ENCODE measurements around the gene DCXR.

The DCXR gene

DNA sequence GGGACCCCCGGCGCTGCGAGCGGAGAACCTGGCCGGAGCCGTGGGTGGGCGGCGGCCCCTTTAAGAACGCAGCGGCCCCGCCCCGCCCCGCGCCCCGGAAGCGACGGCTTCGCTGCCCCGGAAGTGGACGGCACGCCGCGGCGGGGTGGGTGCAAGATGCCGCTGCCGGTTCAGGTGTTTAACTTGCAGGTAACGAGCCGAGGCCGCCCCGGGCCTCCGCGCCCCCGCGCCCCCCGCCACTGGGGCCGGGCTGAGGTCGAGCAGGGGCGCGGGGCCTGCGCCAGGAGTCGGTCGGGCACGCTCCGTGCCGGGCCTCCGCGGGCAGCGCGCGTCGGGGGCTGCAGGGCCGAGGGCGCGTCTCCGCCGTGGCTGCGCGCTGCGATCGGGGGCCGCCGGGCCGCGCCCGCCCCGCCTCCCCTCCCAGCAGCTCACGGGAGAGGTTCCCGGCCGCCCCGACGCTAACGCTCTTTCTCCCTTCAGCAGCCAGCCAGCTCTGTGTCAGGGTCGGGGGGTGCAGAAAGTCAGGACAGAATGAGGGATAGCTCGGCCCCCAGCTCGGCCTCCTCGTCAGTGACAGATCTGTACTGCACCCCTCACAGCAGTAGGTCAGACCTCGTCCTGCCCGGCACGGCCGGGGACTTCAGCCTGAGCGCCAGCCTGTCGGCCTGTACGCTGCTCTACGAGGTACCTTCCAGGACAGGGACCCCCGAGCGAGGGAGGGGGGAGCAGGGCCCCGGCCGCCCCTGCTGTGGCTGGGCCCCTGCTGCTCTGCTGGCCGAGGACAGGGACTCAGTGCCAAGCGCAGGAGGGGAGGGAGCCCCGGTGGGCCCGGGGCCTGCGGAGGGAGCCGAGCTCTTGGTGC lies 14.5 kb upstream of the DCXR start, which contains the start of the genes GPS1 and RFNG:
Gene GPS1 (plus strand): TSS at position 123 of the 862 bp plus-strand sequence. CDS start 34 bp downstream, at position 157.
Gene RFNG (minus strand): TSS at position 36 of the 862 bp plus-strand sequence. CDS start 45 bp downstream, outside the sequence.
- DNase-seq (ENCODE audit: insufficient read length) (peak; percentile 99), FAIRE-seq (peak; percentile 95)
- TF ChIP-seq TAF1 (IDR thresholded peaks at IDR 0.05; ENCODE audit: borderline replicate concordance, low read depth, low read length) (no peak), POLR2A (IDR thresholded peaks at IDR 0.05; ENCODE audit: low read depth, low read length) (peak; percentile 38; the same call in 1 of the 2 replicates)

GRCh38 chr17:82050761-82051641 lies 13.5 kb upstream of the DCXR start:
- FAIRE-seq: peak; percentile 9
- TF ChIP-seq POLR2A (IDR thresholded peaks at IDR 0.05; ENCODE audit: low read depth, low read length) (no peak), TAF1 (IDR thresholded peaks at IDR 0.05; ENCODE audit: borderline replicate concordance, low read depth, low read length) (no peak), POLR2AphosphoS5 (IDR thresholded peaks at IDR 0.05; ENCODE audit: low read depth, low read length) (no peak)
- peak; percentile 53 for DNase-seq (ENCODE audit: insufficient read length)

- FAIRE-seq (no peak), DNase-seq (ENCODE audit: insufficient read length) (no peak)
- no peak for TF ChIP-seq POLR2A (IDR thresholded peaks at IDR 0.05; ENCODE audit: low read depth, low read length)
- TF ChIP-seq POLR2AphosphoS5 (IDR thresholded peaks at IDR 0.05; ENCODE audit: low read depth, low read length): no peak
- no peak for TF ChIP-seq TAF1 (IDR thresholded peaks at IDR 0.05; ENCODE audit: borderline replicate concordance, low read depth, low read length)
Observed at GRCh38 chr17:82050152-82050760, 12.8 kb upstream of the DCXR start.

DNA sequence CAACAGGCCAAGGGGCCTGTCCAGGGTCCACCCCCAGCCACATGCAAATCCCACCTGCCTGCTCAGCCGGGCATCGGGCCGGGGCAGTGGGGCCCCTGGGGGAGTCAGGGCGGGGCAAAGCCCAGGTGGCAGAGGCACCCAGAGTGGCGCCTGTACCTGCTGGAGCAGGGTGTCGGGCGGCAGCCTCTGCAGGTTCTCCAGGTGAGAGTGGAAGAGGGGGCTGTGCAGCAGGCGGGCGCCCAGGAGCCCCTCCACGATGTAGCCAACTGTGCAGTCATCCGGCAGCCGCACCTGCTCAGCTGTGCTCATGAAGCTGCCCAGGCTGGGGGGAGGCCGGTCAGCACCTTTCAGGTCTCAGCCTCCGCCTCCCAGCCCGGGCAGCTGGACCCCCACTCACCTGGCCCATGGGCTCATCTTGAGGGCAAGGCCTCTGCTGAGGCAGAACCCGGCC lies 12.0 kb upstream of the DCXR start:
- TF ChIP-seq TAF1 (IDR thresholded peaks at IDR 0.05; ENCODE audit: borderline replicate concordance, low read depth, low read length): no peak
- TF ChIP-seq POLR2AphosphoS5 (IDR thresholded peaks at IDR 0.05; ENCODE audit: low read depth, low read length): no peak
- no peak for TF ChIP-seq POLR2A (IDR thresholded peaks at IDR 0.05; ENCODE audit: low read depth, low read length)
- FAIRE-seq: no peak

GRCh38 chr17:82049106-82049505 lies 11.6 kb upstream of the DCXR start:
- TF ChIP-seq POLR2AphosphoS5 (IDR thresholded peaks at IDR 0.05; ENCODE audit: low read depth, low read length): no peak
- no peak for TF ChIP-seq TAF1 (IDR thresholded peaks at IDR 0.05; ENCODE audit: borderline replicate concordance, low read depth, low read length)
- TF ChIP-seq POLR2A (IDR thresholded peaks at IDR 0.05; ENCODE audit: low read depth, low read length): no peak
- DNase-seq (ENCODE audit: insufficient read length): no peak
- no peak for FAIRE-seq

More for the DNA sequence above, 12.0 kb upstream of the DCXR start:
- no peak for DNase-seq (ENCODE audit: insufficient read length)

GRCh38 chr17:82048571-82048971 lies 11.1 kb upstream of the DCXR start:
- no peak for TF ChIP-seq POLR2AphosphoS5 (IDR thresholded peaks at IDR 0.05; ENCODE audit: low read depth, low read length)
- TF ChIP-seq POLR2A (IDR thresholded peaks at IDR 0.05; ENCODE audit: low read depth, low read length): no peak
- TF ChIP-seq TAF1 (IDR thresholded peaks at IDR 0.05; ENCODE audit: borderline replicate concordance, low read depth, low read length): no peak
- FAIRE-seq: no peak
- DNase-seq (ENCODE audit: insufficient read length): no peak

DNA sequence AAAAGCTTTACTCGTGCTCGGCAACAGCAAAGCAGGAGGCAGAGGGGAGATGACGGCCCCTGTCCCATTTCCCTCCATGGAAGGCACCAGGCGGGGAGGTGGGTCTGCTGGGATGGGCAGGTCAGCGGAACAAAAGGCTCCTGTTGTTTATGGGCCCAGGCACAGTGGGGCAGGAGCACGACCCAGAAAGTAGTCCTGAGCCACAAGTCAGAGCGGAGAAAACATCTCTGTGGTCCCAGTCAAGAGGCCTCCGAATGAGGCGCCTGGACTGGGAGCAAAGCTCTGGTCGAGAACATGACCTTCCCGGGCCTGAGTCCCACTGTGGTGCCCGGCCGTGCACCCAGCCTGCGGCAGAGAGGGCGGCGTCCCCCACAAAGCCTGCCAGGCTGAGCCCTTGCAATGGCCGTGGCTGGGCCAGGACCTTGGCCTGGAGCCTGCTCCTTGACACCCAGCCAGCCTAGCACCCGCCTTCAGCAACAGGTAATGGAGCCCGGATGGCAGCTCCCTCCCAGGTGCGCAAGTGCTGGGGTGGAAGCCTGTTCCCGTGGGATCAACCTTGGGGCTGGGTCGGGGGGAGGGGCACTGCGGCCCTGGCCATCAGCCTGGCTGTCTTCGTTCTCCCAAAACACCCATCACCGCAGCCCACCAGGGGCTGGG lies 10.5 kb upstream of the DCXR start:
- TF ChIP-seq POLR2AphosphoS5 (IDR thresholded peaks at IDR 0.05; ENCODE audit: low read depth, low read length) (no peak), POLR2A (IDR thresholded peaks at IDR 0.05; ENCODE audit: low read depth, low read length) (no peak), TAF1 (IDR thresholded peaks at IDR 0.05; ENCODE audit: borderline replicate concordance, low read depth, low read length) (no peak)
- FAIRE-seq (no peak), DNase-seq (ENCODE audit: insufficient read length) (no peak)

DNA sequence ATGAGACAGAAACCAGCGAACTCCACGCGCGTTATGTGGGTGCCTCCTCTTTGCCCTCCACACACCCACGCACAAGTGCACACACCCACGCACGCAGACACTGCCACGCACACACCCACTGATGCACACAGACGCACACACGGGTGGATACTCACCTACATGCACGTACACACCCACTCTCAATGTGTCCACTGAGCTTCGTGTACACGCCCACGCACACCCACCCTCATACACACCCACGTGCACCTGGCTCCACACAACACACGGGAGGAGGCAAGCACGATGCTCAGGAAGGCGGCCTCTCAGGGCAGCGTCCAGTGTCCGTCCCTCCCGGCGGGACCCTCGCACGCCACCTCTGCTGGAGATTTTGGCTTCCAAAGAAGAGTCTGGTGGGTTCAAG lies 9.9 kb upstream of the DCXR start:
- DNase-seq (ENCODE audit: insufficient read length) (no peak), FAIRE-seq (no peak)
- TF ChIP-seq POLR2A (IDR thresholded peaks at IDR 0.05; ENCODE audit: low read depth, low read length) (no peak), POLR2AphosphoS5 (IDR thresholded peaks at IDR 0.05; ENCODE audit: low read depth, low read length) (no peak; the same call in 1 of the 2 replicates), TAF1 (IDR thresholded peaks at IDR 0.05; ENCODE audit: borderline replicate concordance, low read depth, low read length) (no peak)

DNA sequence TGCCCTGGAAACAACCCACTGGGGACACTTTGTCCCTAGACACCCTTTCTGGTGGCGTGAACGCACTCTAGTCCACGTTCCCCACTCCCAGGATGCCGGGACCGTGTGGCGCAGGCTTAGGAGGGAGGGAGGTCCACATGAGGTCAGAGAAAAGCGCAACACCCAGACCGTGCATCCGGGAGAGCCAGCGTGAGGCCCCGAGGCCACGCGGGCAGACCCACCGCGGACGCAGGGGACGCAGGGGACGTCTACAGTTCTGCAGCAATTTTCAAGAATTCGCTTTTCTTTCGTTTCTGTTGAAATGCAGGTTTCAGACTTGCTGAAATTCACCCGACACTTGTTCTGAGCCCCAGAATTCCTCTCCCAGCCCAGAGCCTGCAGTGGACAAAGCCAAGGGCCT lies 9.4 kb upstream of the DCXR start:
- TF ChIP-seq POLR2A (IDR thresholded peaks at IDR 0.05; ENCODE audit: low read depth, low read length) (no peak), TAF1 (IDR thresholded peaks at IDR 0.05; ENCODE audit: borderline replicate concordance, low read depth, low read length) (no peak), POLR2AphosphoS5 (IDR thresholded peaks at IDR 0.05; ENCODE audit: low read depth, low read length) (no peak)
- FAIRE-seq: no peak
- DNase-seq (ENCODE audit: insufficient read length): no peak

GRCh38 chr17:82045936-82046484 lies 8.5 kb upstream of the DCXR start:
- FAIRE-seq (no peak), DNase-seq (ENCODE audit: insufficient read length) (no peak)
- no peak for TF ChIP-seq POLR2AphosphoS5 (IDR thresholded peaks at IDR 0.05; ENCODE audit: low read depth, low read length)
- TF ChIP-seq TAF1 (IDR thresholded peaks at IDR 0.05; ENCODE audit: borderline replicate concordance, low read depth, low read length): no peak
- TF ChIP-seq POLR2A (IDR thresholded peaks at IDR 0.05; ENCODE audit: low read depth, low read length): no peak
